IMR-90 (cell line): ENCODE results near the gene CARD14. TPM values are rescaled to one million over a fixed set of nuclear protein-coding genes. Genes with fewer than 3 reads are reported as not detected.

ENCODE experiments used
- ATAC-seq: fragments of 200-7000 bp; cut with Tn5 transposase; 2 replicates; pipeline ENCODE4 v1.9.1; 2020; ENCODE audit warnings: low read depth, mild to moderate bottlenecking, moderate library complexity
- BruUV-seq: library from RNA; stranded (reverse); fragments of 400-500 nt; replicated peaks from 2 replicates; lab custom pipeline; 2021; lab: Mats Ljungman, UMichigan
- CTCF ChIA-PET: fragments of 300-600 bp; formaldehyde crosslinking; extraction: SDS; loops from one replicate; lab custom pipeline; 2021; ENCODE audit warnings: antibody characterized with exemption; lab: Yijun Ruan, JAX
- POLR2A ChIA-PET: fragments of 300-600 bp; sonication (Branson Sonifier 250); formaldehyde crosslinking; loops from one replicate; lab custom pipeline; 2022; ENCODE audit warnings: antibody characterized with exemption; ENCODE audit not compliant: unreplicated experiment; lab: Charles Lee
- DNase-seq: peaks from one replicate; pipeline ENCODE4 v3.0.0; 2013
- H2AFZ ChIP-seq: replicated peaks from 2 replicates; pipeline ENCODE3; 2013; ENCODE audit warnings: low read length, mild to moderate bottlenecking; ENCODE audit not compliant: poor library complexity
- H2AK5ac ChIP-seq: 2 replicates; pipeline ENCODE4 v1.6.1; 2013; ENCODE audit warnings: low read depth, low read length, inconsistent platforms
- H2AK9ac ChIP-seq: replicated peaks from 2 replicates; pipeline ENCODE3; 2013; ENCODE audit warnings: mild to moderate bottlenecking, low read depth, low read length, moderate library complexity; ENCODE audit not compliant: poor library complexity
- H2BK120ac ChIP-seq: 2 replicates; pipeline ENCODE4 v1.6.1; 2013; ENCODE audit warnings: low read depth, low read length, inconsistent platforms
- H2BK15ac ChIP-seq: 3 replicates; pipeline ENCODE4 v1.6.1; 2013; ENCODE audit warnings: low read depth, low read length, inconsistent platforms
- H2BK20ac ChIP-seq: 2 replicates; pipeline ENCODE4 v1.6.1; 2013; ENCODE audit warnings: low read depth, mild to moderate bottlenecking, inconsistent platforms, low read length, moderate library complexity
- H2BK5ac ChIP-seq: 2 replicates; pipeline ENCODE4 v1.6.1; 2013; ENCODE audit warnings: mild to moderate bottlenecking, low read depth, low read length, inconsistent platforms; ENCODE audit not compliant: poor library complexity, severe bottlenecking
- H3K14ac ChIP-seq: replicated peaks from 2 replicates; pipeline ENCODE4 v1.6.1; 2013; ENCODE audit warnings: low read depth, low read length, inconsistent platforms
- H3K18ac ChIP-seq: 2 replicates; pipeline ENCODE4 v1.6.1; 2013; ENCODE audit warnings: low read depth, low read length, control low read depth
- H3K23ac ChIP-seq: 2 replicates; pipeline ENCODE4 v1.6.1; 2013; ENCODE audit warnings: low read depth, low read length, inconsistent platforms
- H3K27ac ChIP-seq: 2 replicates; pipeline ENCODE4 v1.5.1; 2013; ENCODE audit warnings: mild to moderate bottlenecking, control low read depth, low read length; ENCODE audit not compliant: insufficient read depth
- H3K27me3 ChIP-seq: 2 replicates; pipeline ENCODE4 v1.6.1; 2013; ENCODE audit warnings: low read length; ENCODE audit not compliant: control insufficient read depth, insufficient read depth
- H3K36me3 ChIP-seq: 2 replicates; pipeline ENCODE4 v1.6.1; 2013; ENCODE audit warnings: low read length, mixed read lengths; ENCODE audit not compliant: control insufficient read depth, insufficient read depth
- H3K4ac ChIP-seq: 2 replicates; pipeline ENCODE4 v1.6.1; 2013; ENCODE audit warnings: low read depth, low read length, inconsistent platforms
- H3K4me1 ChIP-seq: 2 replicates; pipeline ENCODE4 v1.6.1; 2013; ENCODE audit warnings: low read length, mixed read lengths; ENCODE audit not compliant: control insufficient read depth, insufficient read depth
- H3K4me2 ChIP-seq: 2 replicates; pipeline ENCODE4 v1.6.1; 2013; ENCODE audit warnings: low read depth, mild to moderate bottlenecking, control low read depth, low read length, moderate library complexity
- H3K4me3 ChIP-seq: 2 replicates; pipeline ENCODE4 v1.5.1; 2013; ENCODE audit warnings: low read depth, mild to moderate bottlenecking, control low read depth, low read length, moderate library complexity; ENCODE audit not compliant: insufficient read depth
- H3K56ac ChIP-seq: 2 replicates; pipeline ENCODE4 v1.6.1; 2013; ENCODE audit warnings: low read length, inconsistent platforms; ENCODE audit not compliant: insufficient read depth; ENCODE audit errors: extremely low read depth
- H3K79me1 ChIP-seq, 2 experiments: 2 replicates each; pipeline ENCODE4 v1.6.1; 2013; ENCODE audit warnings: low read length in 2 of 2, inconsistent platforms in 1 of 2, low read depth in 1 of 2
- H3K9ac ChIP-seq: 2 replicates; pipeline ENCODE4 v1.6.1; 2013; ENCODE audit warnings: low read depth, low read length, control low read depth
- H3K9me1 ChIP-seq: 2 replicates; pipeline ENCODE4 v1.6.1; 2013; ENCODE audit warnings: low read length, inconsistent platforms; ENCODE audit not compliant: insufficient read depth
- H3K9me3 ChIP-seq: 2 replicates; pipeline ENCODE4 v1.6.1; 2013; ENCODE audit warnings: low read length; ENCODE audit not compliant: control insufficient read depth, insufficient read depth
- H4K20me1 ChIP-seq: 2 replicates; pipeline ENCODE4 v1.6.1; 2013; ENCODE audit warnings: low read length, inconsistent platforms; ENCODE audit not compliant: insufficient read depth
- H4K5ac ChIP-seq: 2 replicates; pipeline ENCODE4 v1.6.1; 2013; ENCODE audit warnings: mild to moderate bottlenecking, low read depth, low read length, control low read depth
- H4K8ac ChIP-seq, 2 experiments: 2 replicates each; pipeline ENCODE4 v1.6.1; 2013; ENCODE audit warnings: low read depth in 2 of 2, low read length in 2 of 2, control low read depth in 1 of 2, inconsistent platforms in 1 of 2
- H4K91ac ChIP-seq: 2 replicates; pipeline ENCODE4 v1.6.1; 2013; ENCODE audit warnings: low read depth, low read length, inconsistent platforms; ENCODE audit not compliant: insufficient read depth
- BHLHE40 ChIP-seq: fragments of 150-350 bp; IDR thresholded peaks from 2 replicates; pipeline ENCODE4 v1.6.1; 2016; ENCODE audit warnings: mild to moderate bottlenecking, low read depth, low read length
- CEBPB ChIP-seq: IDR thresholded peaks from 2 replicates; pipeline ENCODE4 v1.6.1; 2012; ENCODE audit warnings: low read depth, low read length, improper control_type of control experiment
- CHD1 ChIP-seq: IDR thresholded peaks from 2 replicates; pipeline ENCODE4 v1.6.1; 2012; ENCODE audit warnings: low read depth, low read length, improper control_type of control experiment
- FOS ChIP-seq: fragments of 150-350 bp; IDR thresholded peaks from 2 replicates; pipeline ENCODE4 v1.6.1; 2016; ENCODE audit warnings: low read depth, low read length
- MAFK ChIP-seq: IDR thresholded peaks from 2 replicates; pipeline ENCODE4 v1.6.1; 2012; ENCODE audit warnings: low read depth, low read length, improper control_type of control experiment
- MXI1 ChIP-seq: IDR thresholded peaks from 2 replicates; pipeline ENCODE4 v1.6.1; 2012; ENCODE audit warnings: low read depth, mild to moderate bottlenecking, low read length, moderate library complexity, borderline replicate concordance
- NFE2L2 ChIP-seq: fragments of 150-350 bp; IDR thresholded peaks from 2 replicates; pipeline ENCODE4 v1.6.1; 2016; ENCODE audit warnings: low read depth, mild to moderate bottlenecking, low read length
- POLR2A ChIP-seq: IDR thresholded peaks from 2 replicates; pipeline ENCODE4 v1.6.1; 2012; ENCODE audit warnings: mild to moderate bottlenecking, low read depth, low read length
- RAD21 ChIP-seq: IDR thresholded peaks from 2 replicates; pipeline ENCODE4 v1.6.1; 2012; ENCODE audit warnings: low read length, improper control_type of control experiment
- RCOR1 ChIP-seq: IDR thresholded peaks from 2 replicates; pipeline ENCODE4 v1.6.1; 2012; ENCODE audit warnings: mild to moderate bottlenecking, low read length, improper control_type of control experiment; ENCODE audit not compliant: insufficient replicate concordance
- RFX5 ChIP-seq: IDR thresholded peaks from 2 replicates; pipeline ENCODE4 v1.8.0; 2012; ENCODE audit warnings: low read depth, mild to moderate bottlenecking, low read length, moderate library complexity
- SMC3 ChIP-seq: fragments of 150-350 bp; IDR thresholded peaks from 2 replicates; pipeline ENCODE4 v1.6.1; 2016; ENCODE audit warnings: low read depth, mild to moderate bottlenecking, antibody characterized with exemption, low read length, moderate library complexity
- WGBS, 2 experiments: methylation state at CpG; one replicate each; pipeline versions ENCODE4 v1.1.5 to v1.1.7; 2013; ENCODE audit warnings: missing lambda C conversion rate in 2 of 2; ENCODE audit not compliant: insufficient read length in 1 of 2; ENCODE audit errors: extremely low coverage in 2 of 2; 5-methylcytosine and 5-hydroxymethylcytosine counted together
- dilution Hi-C: fragments of 300-500 bp; cut with HindIII; formaldehyde crosslinking; loops from one replicate; pipeline ENCODE4 v1.14.3; 2018; ENCODE audit warnings: low sequenced_read_pairs; ENCODE audit not compliant: unreplicated experiment
- in situ Hi-C: fragments of 300-500 bp; cut with MboI; formaldehyde crosslinking; loops from 3 replicates; pipeline ENCODE4 v1.14.3; 2019; ENCODE audit warnings: low sequenced_read_pairs, inconsistent platforms, mixed read lengths
- intact Hi-C: fragments of 100-400 bp; cut with micrococcal nuclease; formaldehyde crosslinking; loops from 2 replicates; pipeline ENCODE4 v1.10.0; 2022
- polyA plus RNA-seq, 3 experiments: library from polyadenylated mRNA; depleted of rRNA; stranded (reverse); fragments of >200 nt; gene quantifications; 2 replicates each; pipeline ENCODE4 v1.2.3, GENCODE V29; 2012; ENCODE audit warnings: low replicate concordance in 1 of 3
- total RNA-seq: library from RNA; depleted of rRNA; stranded (reverse); fragments of >200 nt; gene quantifications from 2 replicates; pipeline ENCODE4 v1.2.3, GENCODE V29; 2012
- TF ChIP-seq, protein P1 (sequence below): conservative IDR thresholded peaks from 2 replicates; pipeline ENCODE4 v1.5.1; 2012; ENCODE audit warnings: mild to moderate bottlenecking, low read depth, low read length, improper control_type of control experiment
- TF ChIP-seq, protein P2 (sequence below): fragments of 150-350 bp; IDR thresholded peaks from 2 replicates; pipeline ENCODE4 v1.6.1; 2017; ENCODE audit warnings: mild to moderate bottlenecking, antibody characterized with exemption, low read length, low read depth

CARD14 gene
- total and polyA plus RNA-seq, 2 of the 4 experiments (the other 2 are of a cell fraction) = not detected

DNA sequence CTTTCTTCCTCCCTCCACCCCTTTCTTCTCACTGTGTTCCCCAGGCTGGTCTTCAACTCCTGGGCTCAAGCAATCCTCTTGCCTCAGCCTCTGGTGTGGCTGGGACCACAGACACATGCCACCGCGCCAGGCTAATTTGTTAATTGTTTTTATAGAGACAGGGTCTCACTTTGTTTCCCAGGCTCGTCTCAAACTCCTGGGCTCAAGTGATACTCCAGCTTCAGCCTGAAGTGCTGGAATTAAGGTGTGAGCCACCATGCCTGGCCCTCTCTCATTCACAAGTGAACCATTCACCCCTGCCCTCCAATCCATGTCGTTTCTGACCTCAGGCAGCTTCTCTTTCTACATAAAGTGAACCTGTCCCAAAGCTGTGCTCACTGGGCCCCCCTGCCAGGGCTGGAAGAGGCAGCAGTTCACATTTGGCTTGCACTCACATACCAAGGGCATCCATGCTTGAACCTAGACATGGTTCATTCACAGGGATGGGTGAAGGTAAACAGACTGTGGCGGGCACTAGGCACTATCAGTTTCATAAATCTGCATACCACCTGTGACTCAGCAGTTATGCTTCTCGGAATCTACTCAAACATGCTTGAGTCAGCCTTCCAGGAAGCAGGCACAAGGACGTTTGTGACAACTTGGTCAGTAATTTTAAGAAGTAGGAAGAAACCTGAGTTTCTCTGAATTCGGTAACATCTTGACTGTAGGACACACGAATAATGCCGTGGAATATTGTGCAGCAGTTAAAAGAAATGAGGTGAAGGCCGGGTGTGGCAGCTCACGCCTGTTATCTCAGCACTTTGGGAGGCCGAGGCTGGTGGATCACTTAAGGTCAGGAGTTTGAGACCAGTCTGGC, 84.8 kb downstream of the CARD14 start:
- H3K27me3 ChIP-seq = no peaks in the 10 kb centered on the region
- peak overlapping the region; percentile 95 for H2BK120ac ChIP-seq
- peak overlapping the region; percentile 93 for H4K91ac ChIP-seq
- peak overlapping the region; percentile 58 for H2AFZ ChIP-seq
- 0 out of 2 replicates have a peak overlapping the region, but pooled peaks have one; percentile 7 for H3K9ac ChIP-seq
- peak overlapping the region; percentile 73 for H3K56ac ChIP-seq
- peaks cover 21% of the 10 kb centered on the region for H3K36me3 ChIP-seq
- in situ Hi-C loops = no loop called here
- peak overlapping the region; percentile 83 for H3K14ac ChIP-seq
- H3K27ac ChIP-seq = peak overlapping the region; percentile 80
- ChIA-PET POLR2A (no interaction called here), CTCF (no interaction called here)
- dilution Hi-C loops = no loop called here
- intact Hi-C loops = loop anchor here (10.0 kb wide), 1 partner anchor 170 kb away; no protein-coding TSS in a partner anchor
- 68% methylated on average over 6 of the region's 13 CpGs; no CpG with 5 or more reads in 1 of the 2 experiments for WGBS, 2 experiments
- peak overlapping the region; percentile 91 for H2BK5ac ChIP-seq
- peak overlapping the region; percentile 62 for H3K18ac ChIP-seq
- DNase-seq = peak; percentile 91
- H2BK15ac ChIP-seq = peak overlapping the region; percentile 92
- H4K8ac ChIP-seq = peak overlapping the region; percentile 25 to 71
- H2AK5ac ChIP-seq = peak overlapping the region; percentile 92
- H3K4ac ChIP-seq = peak overlapping the region; percentile 94
- peak overlapping the region; percentile 94 for H2AK9ac ChIP-seq
- peak overlapping the region; percentile 53 for H4K5ac ChIP-seq
- no peaks in the 10 kb centered on the region for H3K9me3 ChIP-seq
- peaks cover 10% of the 10 kb centered on the region for H3K4me1 ChIP-seq
- no peak overlapping the region for H3K4me3 ChIP-seq
- H3K23ac ChIP-seq = peak overlapping the region; percentile 63
- H4K20me1 ChIP-seq = no peaks in the 10 kb centered on the region
- BruUV-seq = no TSS peak
- no peaks in the 10 kb centered on the region for H3K79me1 ChIP-seq
- ATAC-seq = peak; percentile 91
- peak overlapping the region; percentile 91 for H2BK20ac ChIP-seq
- H3K4me2 ChIP-seq = peak overlapping the region; percentile 39
- H3K9me1 ChIP-seq = peaks cover 6% of the 10 kb centered on the region; the same call in 1 of the 2 replicates
- TF ChIP-seq POLR2A = no peak
- no peak for TF ChIP-seq CEBPB
- TF ChIP-seq NFE2L2 = peak; percentile 99
- peak; percentile 92 for TF ChIP-seq MAFK
- TF ChIP-seq CHD1 = no peak
- TF ChIP-seq RFX5 = no peak
- TF ChIP-seq RCOR1 = peak; percentile 69
- TF ChIP-seq RAD21 = no peak
- TF ChIP-seq BHLHE40 = 0 out of 2 replicates have a peak, but pooled peaks have one; percentile 19
- peak; percentile 85 for TF ChIP-seq FOS
- TF ChIP-seq, protein P1, sequence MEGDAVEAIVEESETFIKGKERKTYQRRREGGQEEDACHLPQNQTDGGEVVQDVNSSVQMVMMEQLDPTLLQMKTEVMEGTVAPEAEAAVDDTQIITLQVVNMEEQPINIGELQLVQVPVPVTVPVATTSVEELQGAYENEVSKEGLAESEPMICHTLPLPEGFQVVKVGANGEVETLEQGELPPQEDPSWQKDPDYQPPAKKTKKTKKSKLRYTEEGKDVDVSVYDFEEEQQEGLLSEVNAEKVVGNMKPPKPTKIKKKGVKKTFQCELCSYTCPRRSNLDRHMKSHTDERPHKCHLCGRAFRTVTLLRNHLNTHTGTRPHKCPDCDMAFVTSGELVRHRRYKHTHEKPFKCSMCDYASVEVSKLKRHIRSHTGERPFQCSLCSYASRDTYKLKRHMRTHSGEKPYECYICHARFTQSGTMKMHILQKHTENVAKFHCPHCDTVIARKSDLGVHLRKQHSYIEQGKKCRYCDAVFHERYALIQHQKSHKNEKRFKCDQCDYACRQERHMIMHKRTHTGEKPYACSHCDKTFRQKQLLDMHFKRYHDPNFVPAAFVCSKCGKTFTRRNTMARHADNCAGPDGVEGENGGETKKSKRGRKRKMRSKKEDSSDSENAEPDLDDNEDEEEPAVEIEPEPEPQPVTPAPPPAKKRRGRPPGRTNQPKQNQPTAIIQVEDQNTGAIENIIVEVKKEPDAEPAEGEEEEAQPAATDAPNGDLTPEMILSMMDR = no peak
- no peak for TF ChIP-seq SMC3
- TF ChIP-seq, protein P2, sequence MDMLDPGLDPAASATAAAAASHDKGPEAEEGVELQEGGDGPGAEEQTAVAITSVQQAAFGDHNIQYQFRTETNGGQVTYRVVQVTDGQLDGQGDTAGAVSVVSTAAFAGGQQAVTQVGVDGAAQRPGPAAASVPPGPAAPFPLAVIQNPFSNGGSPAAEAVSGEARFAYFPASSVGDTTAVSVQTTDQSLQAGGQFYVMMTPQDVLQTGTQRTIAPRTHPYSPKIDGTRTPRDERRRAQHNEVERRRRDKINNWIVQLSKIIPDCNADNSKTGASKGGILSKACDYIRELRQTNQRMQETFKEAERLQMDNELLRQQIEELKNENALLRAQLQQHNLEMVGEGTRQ = no peak
- 0 out of 2 replicates have a peak, but pooled peaks have one; percentile 39 for TF ChIP-seq MXI1
